Measurements from ENCODE around the gene PHAX. TPM values are rescaled to one million over a fixed set of nuclear protein-coding genes. Genes with fewer than 3 reads are reported as not detected.

The PHAX gene
- total RNA-seq, 1 experiment from 2014 or later = 24.5 TPM

GRCh38 chr5:126676195-126676624, 75.5 kb downstream of the PHAX start (continued):
- TF ChIP-seq TCF7L2 (IDR thresholded peaks at IDR 0.05; ENCODE audit: borderline replicate concordance, extremely low read depth, insufficient read depth, insufficient read length) = no peak

Other genes starting within 250 kb of the PHAX start
- gene GRAMD2B, start 177.5 kb upstream of the PHAX start, total RNA-seq (2021; ENCODE audit: unreplicated experiment) = 7.2 TPM
- 93.2 TPM for gene ALDH7A1, start 5.7 kb upstream of the PHAX start, total RNA-seq (2021; ENCODE audit: unreplicated experiment)
- gene LMNB1, start 176.2 kb downstream of the PHAX start, total RNA-seq (2021; ENCODE audit: unreplicated experiment) = 150 TPM